ENCODE measurements around the gene CAMK1G.

CAMK1G gene

DNA sequence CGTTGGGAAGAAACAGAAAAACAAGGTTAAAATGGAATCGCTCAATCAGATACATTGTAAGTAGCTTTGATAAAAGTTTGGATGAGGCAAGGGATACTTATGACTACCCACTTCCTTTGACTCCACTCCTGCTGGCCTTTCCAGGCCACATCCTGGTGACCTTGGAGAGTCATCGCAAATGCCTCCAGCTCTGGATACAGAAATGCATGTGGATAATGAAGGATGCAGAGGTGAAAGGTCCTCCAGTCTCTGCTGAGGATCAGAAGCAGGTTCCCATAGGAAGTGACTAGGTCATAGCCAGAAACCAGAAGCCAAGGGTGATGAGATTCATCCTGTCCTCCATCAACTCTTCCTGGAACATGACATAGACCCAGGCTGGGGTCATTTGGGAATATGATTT lies 6.2 kb upstream of the CAMK1G start:
- DNase-seq (ENCODE audit: low spot score in 2 of 2) = no peak
- H3K27me3 ChIP-seq (ENCODE audit: low read depth) = peaks cover 19% of the 10 kb centered on the region
- H3K4me1 ChIP-seq = no peaks in the 10 kb centered on the region
- no peaks in the 10 kb centered on the region for H3K36me3 ChIP-seq (replicated peaks)
- in situ Hi-C loops (cut with MboI; ENCODE audit: low sequenced_read_pairs) = loop anchor here (10.0 kb wide), 1 partner anchor 117 kb away; no protein-coding TSS in a partner anchor
- H3K4me3 ChIP-seq = no peak overlapping the region
- H3K9me3 ChIP-seq = no peaks in the 10 kb centered on the region

DNA sequence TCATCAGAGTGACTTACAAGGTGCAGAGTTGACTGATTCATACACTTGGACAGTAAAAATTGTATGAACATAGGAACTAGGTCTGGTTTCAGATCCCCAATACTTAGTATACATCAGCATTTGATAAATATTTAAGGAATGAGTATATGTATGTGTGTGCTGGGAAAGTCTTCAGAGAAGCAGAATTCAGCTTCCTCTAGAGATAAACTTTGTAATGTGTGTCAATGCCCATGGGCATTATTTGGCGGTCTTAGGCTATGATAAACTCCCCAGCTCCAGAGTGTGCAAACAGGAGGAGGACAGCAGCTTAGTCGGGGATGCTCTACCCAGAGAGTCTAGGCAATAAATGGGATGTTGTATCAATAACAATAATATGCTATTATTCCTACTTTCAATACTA lies 2.9 kb upstream of the CAMK1G start:
- Histone ChIP-seq H3K27me3 (ENCODE audit: low read depth) (peaks cover 12% of the 10 kb centered on the region), H3K4me3 (no peak overlapping the region), H3K36me3 (replicated peaks) (no peaks in the 10 kb centered on the region), H3K9me3 (no peaks in the 10 kb centered on the region), H3K4me1 (no peaks in the 10 kb centered on the region)
- DNase-seq (ENCODE audit: low spot score in 2 of 2) = no peak
- in situ Hi-C loops (cut with MboI; ENCODE audit: low sequenced_read_pairs) = no loop called here

DNA sequence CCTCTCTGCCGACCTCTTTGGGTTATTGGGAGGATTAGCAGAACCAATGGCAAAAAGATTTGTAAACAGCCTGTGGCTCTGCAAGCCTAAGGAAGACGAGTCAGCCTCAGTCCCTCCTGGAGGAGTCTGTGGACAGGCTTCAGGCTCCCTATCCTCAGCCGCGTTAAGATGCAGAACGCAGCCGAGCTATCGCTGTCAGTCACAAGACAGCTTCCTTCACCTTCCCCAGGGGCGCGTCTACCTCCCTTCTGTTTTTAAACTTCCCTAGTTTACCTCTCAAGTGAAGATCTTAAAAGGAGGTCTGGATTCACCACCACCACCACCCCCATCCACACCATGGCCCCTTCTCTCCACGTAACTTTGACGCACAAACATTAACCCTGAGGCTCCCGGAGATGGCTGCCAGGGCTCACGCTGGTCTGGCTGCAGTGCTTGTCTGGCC lies 738 bp downstream of the CAMK1G start:
- no peak overlapping the region for H3K4me3 ChIP-seq
- no peaks in the 10 kb centered on the region for H3K9me3 ChIP-seq
- no peaks in the 10 kb centered on the region for H3K36me3 ChIP-seq (replicated peaks)
- DNase-seq (ENCODE audit: low spot score in 2 of 2) = no peak
- no peaks in the 10 kb centered on the region for H3K4me1 ChIP-seq
- in situ Hi-C loops (cut with MboI; ENCODE audit: low sequenced_read_pairs) = no loop called here
- peaks cover 21% of the 10 kb centered on the region for H3K27me3 ChIP-seq (ENCODE audit: low read depth)

DNA sequence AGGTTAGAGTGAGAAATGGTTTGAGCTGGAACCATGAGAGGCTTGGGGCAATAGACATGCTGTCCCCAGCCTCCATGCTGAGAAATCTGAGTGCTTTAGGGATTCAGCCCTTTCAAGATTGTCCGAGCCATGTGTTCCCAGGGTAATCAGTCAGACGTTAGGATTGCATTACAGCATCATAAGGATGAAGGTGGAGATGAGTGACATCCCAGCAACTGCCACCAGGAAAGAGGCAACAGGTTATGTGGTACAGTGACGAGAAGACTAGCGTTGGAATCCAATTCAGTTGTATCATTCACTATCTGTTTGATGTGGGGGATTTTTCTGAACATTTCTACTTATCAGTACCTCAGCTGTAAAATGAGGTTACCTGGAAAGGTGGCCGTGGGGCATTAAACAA lies 1.7 kb downstream of the CAMK1G start:
- Histone ChIP-seq H3K4me3 (no peak overlapping the region), H3K27me3 (ENCODE audit: low read depth) (peaks cover 19% of the 10 kb centered on the region), H3K9me3 (no peaks in the 10 kb centered on the region), H3K4me1 (no peaks in the 10 kb centered on the region), H3K36me3 (replicated peaks) (no peaks in the 10 kb centered on the region)
- no peak for DNase-seq (ENCODE audit: low spot score in 2 of 2)
- in situ Hi-C loops (cut with MboI; ENCODE audit: low sequenced_read_pairs) = no loop called here

DNA sequence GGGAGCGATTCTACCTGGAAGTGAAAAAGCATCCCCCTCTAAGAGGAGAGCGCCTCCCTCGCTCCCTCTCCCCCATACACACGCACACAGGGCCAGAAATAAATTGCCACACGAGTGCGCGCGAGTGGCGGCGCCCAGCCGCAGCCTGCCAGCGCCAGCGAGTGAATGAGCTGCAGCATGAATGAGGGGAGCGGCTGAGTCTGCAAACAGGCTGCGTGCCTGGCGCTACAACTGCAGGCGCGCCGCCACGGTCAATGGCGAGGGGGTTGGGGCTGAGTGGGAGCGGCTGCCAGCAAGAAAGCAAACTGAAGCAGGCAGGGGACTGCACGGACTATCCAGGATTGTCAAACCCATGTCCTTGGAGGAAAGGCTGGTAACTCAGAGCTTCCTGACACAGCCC lies 2.2 kb downstream of the CAMK1G start:
- no peaks in the 10 kb centered on the region for H3K36me3 ChIP-seq (replicated peaks)
- no peaks in the 10 kb centered on the region for H3K4me1 ChIP-seq
- H3K4me3 ChIP-seq = no peak overlapping the region
- peaks cover 19% of the 10 kb centered on the region for H3K27me3 ChIP-seq (ENCODE audit: low read depth)
- in situ Hi-C loops (cut with MboI; ENCODE audit: low sequenced_read_pairs) = no loop called here
- DNase-seq (ENCODE audit: low spot score in 2 of 2) = peak in 1 of 2 experiments; percentile 43
- no peaks in the 10 kb centered on the region for H3K9me3 ChIP-seq

DNA sequence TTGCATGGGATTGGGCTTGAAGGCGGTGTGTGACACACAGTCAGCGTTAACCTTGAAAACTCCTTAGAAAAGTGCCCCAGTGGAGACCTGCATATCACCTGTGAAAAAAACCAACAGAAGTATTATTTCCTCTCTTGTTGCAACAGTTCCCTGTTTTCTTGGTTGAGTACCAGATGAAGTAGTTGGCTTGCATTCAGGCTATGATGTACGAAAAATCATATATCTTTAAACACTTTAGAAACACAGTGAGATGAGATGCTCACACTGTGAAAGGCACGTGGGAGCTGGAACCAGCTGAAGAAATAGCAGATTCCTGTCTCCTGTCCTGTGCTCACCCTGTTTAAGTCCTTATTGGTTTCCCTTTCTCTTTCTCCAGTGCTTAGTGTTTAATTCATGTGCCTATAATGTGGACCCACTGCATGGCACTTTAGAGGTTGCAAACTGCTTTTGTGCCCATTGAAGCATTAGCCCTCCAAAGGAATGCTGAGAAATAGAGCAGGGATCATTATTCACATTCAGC lies 2.8 kb downstream of the CAMK1G start:
- Histone ChIP-seq H3K4me3 (no peak overlapping the region), H3K4me1 (no peaks in the 10 kb centered on the region), H3K9me3 (no peaks in the 10 kb centered on the region), H3K36me3 (replicated peaks) (no peaks in the 10 kb centered on the region), H3K27me3 (ENCODE audit: low read depth) (peaks cover 19% of the 10 kb centered on the region)
- in situ Hi-C loops (cut with MboI; ENCODE audit: low sequenced_read_pairs) = no loop called here
- no peak for DNase-seq (ENCODE audit: low spot score in 2 of 2)

DNA sequence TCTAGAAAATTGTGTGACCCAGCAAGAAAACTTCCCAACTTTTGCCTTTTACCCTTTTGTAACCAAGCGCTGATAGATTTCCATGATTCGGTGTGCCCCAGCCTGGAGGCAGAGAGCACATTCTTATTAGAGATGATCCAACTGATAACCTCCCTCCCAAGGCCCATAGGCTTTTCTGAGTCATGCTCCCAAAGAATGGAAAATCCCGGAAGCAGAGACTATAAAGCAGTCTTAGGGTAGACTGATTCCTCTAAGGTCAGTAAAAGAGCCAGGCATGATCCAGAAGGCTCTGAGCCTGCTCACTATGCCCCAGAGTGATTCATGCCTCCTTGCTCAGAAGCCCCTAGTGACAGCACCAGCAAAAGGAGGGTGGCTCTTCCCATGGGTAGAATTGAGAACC lies 4.3 kb downstream of the CAMK1G start:
- DNase-seq (ENCODE audit: low spot score in 2 of 2) = no peak
- no peaks in the 10 kb centered on the region for H3K4me1 ChIP-seq

DNA sequence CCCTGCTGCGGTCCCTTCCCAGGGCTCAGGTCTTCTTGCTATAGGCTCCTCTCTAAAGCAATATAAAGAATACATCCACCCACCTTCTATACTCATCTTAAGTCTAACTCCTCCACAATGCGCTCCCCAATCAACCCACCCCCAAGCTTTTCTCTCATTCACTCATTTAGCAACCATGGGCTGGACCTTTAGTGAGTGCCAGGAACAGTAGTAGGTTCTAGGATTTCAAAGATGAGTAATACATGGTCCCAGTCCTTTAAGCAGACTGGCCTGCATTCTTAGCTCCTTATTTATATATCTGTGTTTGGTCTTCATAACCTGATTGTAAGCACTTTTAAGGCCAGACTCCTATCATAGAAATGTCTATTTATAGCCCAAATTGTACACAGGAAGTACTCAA lies 5.9 kb downstream of the CAMK1G start:
- peaks cover 21% of the 10 kb centered on the region for H3K27me3 ChIP-seq (ENCODE audit: low read depth)
- in situ Hi-C loops (cut with MboI; ENCODE audit: low sequenced_read_pairs) = no loop called here

More for the DNA sequence above, 4.3 kb downstream of the CAMK1G start:
- in situ Hi-C loops (cut with MboI; ENCODE audit: low sequenced_read_pairs) = no loop called here
- no peaks in the 10 kb centered on the region for H3K9me3 ChIP-seq
- H3K36me3 ChIP-seq (replicated peaks) = no peaks in the 10 kb centered on the region
- H3K4me3 ChIP-seq = no peak overlapping the region
- peaks cover 19% of the 10 kb centered on the region for H3K27me3 ChIP-seq (ENCODE audit: low read depth)

DNA sequence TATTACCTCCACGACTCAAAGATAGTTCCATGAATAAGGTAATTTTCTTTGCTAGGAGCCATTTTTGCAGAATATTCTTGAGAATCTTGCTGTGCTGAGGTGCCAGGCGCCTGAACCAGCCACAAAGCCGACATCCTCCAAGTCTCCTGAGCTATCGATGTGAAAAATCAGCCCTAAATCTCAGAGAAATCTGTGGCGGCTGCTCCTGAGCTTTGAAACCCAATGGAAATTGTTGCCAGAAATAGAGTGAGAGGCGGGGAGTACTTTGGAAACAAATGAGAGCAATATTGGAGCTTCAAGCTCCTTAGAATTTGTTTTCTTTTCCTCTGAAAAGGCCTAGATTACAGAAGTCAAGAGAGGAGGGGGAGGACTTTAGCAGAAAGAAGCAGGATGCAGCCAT lies 6.3 kb downstream of the CAMK1G start:
- no peak overlapping the region for H3K4me3 ChIP-seq
- in situ Hi-C loops (cut with MboI; ENCODE audit: low sequenced_read_pairs) = no loop called here
- peaks cover 19% of the 10 kb centered on the region for H3K27me3 ChIP-seq (ENCODE audit: low read depth)
- H3K9me3 ChIP-seq = no peaks in the 10 kb centered on the region
- no peak for DNase-seq (ENCODE audit: low spot score in 2 of 2)
- H3K36me3 ChIP-seq (replicated peaks) = no peaks in the 10 kb centered on the region
- H3K4me1 ChIP-seq = no peaks in the 10 kb centered on the region

More for the DNA sequence above, 5.9 kb downstream of the CAMK1G start:
- H3K4me3 ChIP-seq = no peak overlapping the region
- no peaks in the 10 kb centered on the region for H3K9me3 ChIP-seq
- DNase-seq (ENCODE audit: low spot score in 2 of 2) = no peak
- H3K4me1 ChIP-seq = no peaks in the 10 kb centered on the region
- no peaks in the 10 kb centered on the region for H3K36me3 ChIP-seq (replicated peaks)

DNA sequence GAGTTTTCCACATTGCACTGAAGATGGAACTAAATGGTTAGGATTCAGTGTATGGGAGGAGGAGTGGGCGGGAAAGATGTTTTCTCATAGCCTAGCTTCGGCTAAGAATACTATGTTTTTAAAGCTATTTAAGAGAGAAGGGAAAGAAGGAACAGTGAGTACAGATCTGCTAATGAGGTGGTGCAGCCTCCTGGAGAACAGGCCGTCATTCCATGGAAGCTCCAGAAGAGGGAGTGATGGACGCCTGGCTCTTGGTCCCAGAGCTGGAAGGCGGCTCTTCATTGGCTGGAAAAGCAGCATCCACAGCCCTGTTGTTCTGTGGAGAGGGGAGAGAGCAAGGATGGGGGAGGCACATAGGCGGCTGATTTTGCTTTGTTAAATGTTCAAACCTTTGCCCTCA lies 6.9 kb downstream of the CAMK1G start:
- in situ Hi-C loops (cut with MboI; ENCODE audit: low sequenced_read_pairs) = no loop called here
- Histone ChIP-seq H3K4me3 (no peak overlapping the region), H3K9me3 (no peaks in the 10 kb centered on the region), H3K4me1 (no peaks in the 10 kb centered on the region), H3K36me3 (replicated peaks) (no peaks in the 10 kb centered on the region), H3K27me3 (ENCODE audit: low read depth) (peaks cover 13% of the 10 kb centered on the region)
- peak; percentile 18 to 34 for DNase-seq (ENCODE audit: low spot score in 2 of 2)

DNA sequence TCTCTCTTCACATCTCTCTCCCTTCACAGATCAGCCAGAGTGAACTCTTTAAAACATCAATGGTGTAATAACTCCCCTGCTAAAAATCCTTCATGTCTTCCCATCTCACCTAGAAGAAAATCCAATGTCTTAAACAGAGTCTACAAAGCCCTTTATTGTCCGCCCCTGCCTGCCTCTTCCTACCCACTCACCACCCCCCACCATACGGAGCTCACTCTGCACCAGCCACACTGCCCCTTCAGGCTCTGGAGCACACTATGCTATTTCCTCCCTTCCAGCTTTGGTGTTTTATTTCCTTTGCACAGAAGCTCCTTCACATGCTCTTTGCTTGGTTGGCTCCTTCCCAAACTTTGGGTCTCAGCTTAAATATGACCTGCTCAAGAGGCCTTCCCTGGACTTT lies 10.2 kb downstream of the CAMK1G start:
- DNase-seq (ENCODE audit: low spot score in 2 of 2) = no peak

DNA sequence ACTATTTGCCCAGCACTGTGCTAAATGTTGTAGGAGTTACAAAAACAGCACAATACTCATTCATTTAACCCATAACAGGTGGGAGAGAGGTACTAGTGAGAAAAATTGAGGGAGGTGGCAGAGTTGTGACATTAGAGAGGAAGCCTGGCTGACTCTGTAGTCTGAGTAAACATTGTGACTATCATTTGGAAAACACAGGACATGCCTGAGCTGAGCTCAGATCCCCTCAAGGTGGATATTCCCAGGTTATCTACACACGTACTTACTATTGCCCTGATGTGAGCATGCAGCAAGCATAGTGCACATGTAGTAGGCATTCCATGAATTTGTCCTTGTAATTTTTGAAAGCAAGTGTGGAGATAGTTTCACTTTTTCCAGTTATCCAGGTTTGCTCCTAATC lies 10.9 kb downstream of the CAMK1G start:
- Histone ChIP-seq H3K27me3 (ENCODE audit: low read depth) (peaks cover 8% of the 10 kb centered on the region), H3K36me3 (replicated peaks) (no peaks in the 10 kb centered on the region)
- in situ Hi-C loops (cut with MboI; ENCODE audit: low sequenced_read_pairs) = no loop called here

More for the DNA sequence above, 10.2 kb downstream of the CAMK1G start:
- in situ Hi-C loops (cut with MboI; ENCODE audit: low sequenced_read_pairs) = no loop called here
- H3K4me3 ChIP-seq = no peak overlapping the region
- H3K9me3 ChIP-seq = no peaks in the 10 kb centered on the region
- H3K4me1 ChIP-seq = no peaks in the 10 kb centered on the region
- H3K27me3 ChIP-seq (ENCODE audit: low read depth) = peaks cover 8% of the 10 kb centered on the region
- H3K36me3 ChIP-seq (replicated peaks) = no peaks in the 10 kb centered on the region

DNA sequence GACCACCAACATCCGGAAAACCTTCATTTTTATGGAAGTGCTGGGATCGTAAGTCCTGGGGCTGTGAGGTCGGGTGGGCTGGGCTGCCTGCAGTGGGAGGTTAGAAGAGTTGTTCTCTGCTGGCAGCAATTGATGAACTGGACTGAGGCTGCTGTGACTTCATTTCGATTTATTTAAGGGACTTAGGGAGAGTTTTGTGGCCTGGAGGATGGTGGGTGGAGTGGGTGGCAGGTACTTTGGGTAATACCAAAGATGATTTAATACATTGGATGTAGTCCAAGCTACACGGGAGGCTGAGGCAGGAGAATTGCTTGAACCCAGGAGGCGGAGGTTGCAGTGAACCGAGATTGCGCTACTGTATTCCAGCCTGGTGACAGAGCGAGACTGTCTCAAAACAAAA lies 11.5 kb downstream of the CAMK1G start:
- no peak overlapping the region for H3K4me3 ChIP-seq
- no peak for DNase-seq (ENCODE audit: low spot score in 2 of 2)
- no peaks in the 10 kb centered on the region for H3K36me3 ChIP-seq (replicated peaks)
- no peaks in the 10 kb centered on the region for H3K4me1 ChIP-seq
- in situ Hi-C loops (cut with MboI; ENCODE audit: low sequenced_read_pairs) = no loop called here
- H3K9me3 ChIP-seq = no peaks in the 10 kb centered on the region
- H3K27me3 ChIP-seq (ENCODE audit: low read depth) = peaks cover 10% of the 10 kb centered on the region

More for the DNA sequence above, 10.9 kb downstream of the CAMK1G start:
- no peak overlapping the region for H3K4me3 ChIP-seq
- H3K9me3 ChIP-seq = no peaks in the 10 kb centered on the region
- no peaks in the 10 kb centered on the region for H3K4me1 ChIP-seq
- DNase-seq (ENCODE audit: low spot score in 2 of 2) = no peak

DNA sequence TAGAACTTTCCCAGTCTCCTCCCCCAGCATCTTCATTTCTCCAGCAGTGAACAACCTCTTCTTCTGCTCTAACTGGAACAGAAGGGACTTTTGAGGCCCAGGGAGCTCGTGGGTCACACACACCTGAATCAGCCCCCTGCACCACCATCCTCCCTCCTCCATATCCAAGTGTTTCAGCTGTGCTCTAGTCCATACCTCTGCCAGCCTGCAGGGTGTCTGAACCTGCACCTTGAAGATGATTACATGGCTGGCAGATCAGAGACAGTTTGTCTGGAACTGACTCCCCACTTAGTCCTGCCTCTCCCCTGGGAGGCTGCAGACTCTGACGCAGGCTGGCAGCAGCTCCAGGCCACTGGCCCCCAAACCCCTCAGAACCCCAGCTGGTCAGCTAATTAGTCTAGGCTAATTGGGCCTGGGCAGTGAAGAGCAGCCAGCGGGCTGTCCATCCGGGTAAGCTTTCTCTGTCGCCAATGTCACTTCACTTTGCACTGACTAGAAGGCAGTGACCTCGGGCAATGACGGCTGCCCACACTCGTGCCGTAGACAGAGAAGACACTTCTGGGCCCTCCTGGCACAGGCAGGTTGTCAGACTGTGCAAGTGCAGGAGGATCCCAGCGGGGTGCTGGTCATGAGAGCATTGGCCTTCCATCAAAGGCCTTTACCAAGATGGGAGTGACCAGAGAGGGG lies 12.2 kb downstream of the CAMK1G start:
- DNase-seq (ENCODE audit: low spot score in 2 of 2) = no peak
- Histone ChIP-seq H3K36me3 (replicated peaks) (no peaks in the 10 kb centered on the region), H3K4me3 (no peak overlapping the region), H3K4me1 (no peaks in the 10 kb centered on the region), H3K27me3 (ENCODE audit: low read depth) (peaks cover 10% of the 10 kb centered on the region), H3K9me3 (no peaks in the 10 kb centered on the region)
- in situ Hi-C loops (cut with MboI; ENCODE audit: low sequenced_read_pairs) = no loop called here

DNA sequence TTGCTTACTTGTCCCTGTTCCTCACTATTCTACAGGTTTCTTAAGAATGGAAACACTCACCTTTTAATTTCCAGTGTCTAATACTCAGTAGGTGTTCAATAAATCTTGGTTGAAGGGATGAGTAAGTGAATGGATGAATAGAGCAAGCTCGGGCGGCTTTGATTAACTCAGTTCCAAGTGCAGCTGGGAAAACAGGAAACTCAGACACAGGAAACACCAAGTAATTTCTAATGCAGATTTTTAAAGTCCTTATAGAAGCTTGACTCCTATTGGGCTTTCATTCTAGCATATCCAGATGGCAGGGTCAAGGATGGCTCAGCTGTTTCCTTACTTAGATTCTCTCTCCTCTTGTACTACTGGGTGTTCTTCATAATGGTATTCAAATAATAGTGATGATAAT lies 14.0 kb downstream of the CAMK1G start:
- H3K36me3 ChIP-seq (replicated peaks) = no peaks in the 10 kb centered on the region
- no peak overlapping the region for H3K4me3 ChIP-seq
- in situ Hi-C loops (cut with MboI; ENCODE audit: low sequenced_read_pairs) = no loop called here
- no peaks in the 10 kb centered on the region for H3K9me3 ChIP-seq
- no peak for DNase-seq (ENCODE audit: low spot score in 2 of 2)
- H3K4me1 ChIP-seq = no peaks in the 10 kb centered on the region
- H3K27me3 ChIP-seq (ENCODE audit: low read depth) = peaks cover 10% of the 10 kb centered on the region
